Peyer's patch (tissue), 4 donors: ENCODE measurements around the gene INKA2.

Source experiments
- CTCF ChIP-seq, 6 experiments: fragments of 450-650 bp in 4 of 6; fragments of 200-600 bp in 2 of 6; sonication (generic) in 1 of 6; IDR thresholded peaks; one replicate each; pipeline ENCODE4 v1.5.1; 2017 to 2019; ENCODE audit warnings: antibody characterized with exemption in 6 of 6, mild to moderate bottlenecking in 3 of 6, moderate library complexity in 1 of 6
- POLR2A ChIP-seq, 2 donors: fragments of 450-650 bp; IDR thresholded peaks; one replicate each; pipeline ENCODE4 v1.5.1; 2017; ENCODE audit warnings: antibody characterized with exemption in 2 of 2, mild to moderate bottlenecking in 2 of 2, moderate library complexity in 2 of 2

- TF ChIP-seq CTCF (IDR thresholded peaks at IDR 0.05) = no peak
- no peak for TF ChIP-seq POLR2A (IDR thresholded peaks at IDR 0.05)
Measured at GRCh38 chr1:111690306-111690617, 48.9 kb downstream of the INKA2 start.
